ENCODE results near the gene SC5D.

Gene SC5D

DNA sequence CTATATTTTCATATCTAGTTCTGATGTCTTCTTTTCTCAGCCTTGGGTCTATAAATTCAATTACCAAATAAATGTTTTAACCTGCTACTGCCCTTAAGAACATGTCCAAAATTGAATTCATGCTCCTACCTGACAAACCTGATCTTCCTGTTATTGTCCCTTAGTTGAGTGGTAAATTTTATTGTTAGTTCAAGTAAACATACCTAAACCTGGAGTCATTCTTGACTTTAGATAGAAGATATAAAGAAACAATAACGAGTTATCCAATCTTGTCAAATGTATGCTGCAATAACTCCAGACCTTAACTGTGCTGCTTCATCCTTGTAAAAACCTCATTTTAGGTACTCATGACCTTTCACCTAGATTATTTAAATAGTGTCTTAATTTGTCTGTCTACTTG, 34.6 kb upstream of the SC5D start:
- Histone ChIP-seq H3K4me3 (ENCODE audit: low read length) (no peak overlapping the region), H3K27me3 (ENCODE audit: insufficient read depth, low read length) (no peaks in the 10 kb centered on the region), H3K27ac (ENCODE audit: low read depth, low read length) (no peak overlapping the region), H3K9me3 (ENCODE audit: insufficient read depth, low read depth, low read length) (peaks cover 11% of the 10 kb centered on the region), H3K9ac (ENCODE audit: low read depth, low read length) (no peak overlapping the region), H3K4me1 (ENCODE audit: insufficient read depth, low read length) (peaks cover 20% of the 10 kb centered on the region; the same call in 1 of the 2 replicates), H3K36me3 (ENCODE audit: insufficient read depth, low read length) (no peaks in the 10 kb centered on the region)
- 100% methylated on average over 1 of the region's 1 CpG for WGBS

DNA sequence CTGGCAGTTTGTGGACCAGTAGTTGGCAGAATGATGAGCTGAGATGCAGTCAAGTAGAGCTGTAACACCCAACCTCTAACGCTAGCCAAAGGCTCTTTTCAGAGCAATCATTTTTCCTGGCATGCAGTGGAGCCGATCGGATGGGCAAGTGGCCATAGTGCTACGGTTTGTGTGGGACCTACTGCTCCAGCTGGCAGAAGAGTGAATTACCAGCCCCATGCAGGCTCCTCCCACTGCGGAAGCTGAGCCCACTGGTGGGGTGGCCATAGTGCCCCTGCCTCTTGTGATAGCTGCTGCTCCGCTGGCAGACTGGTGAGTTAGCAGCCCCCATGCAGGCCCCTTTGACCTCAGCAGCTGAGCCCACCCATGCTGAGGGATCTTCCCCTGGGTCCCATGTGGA, 27.0 kb upstream of the SC5D start:
- H3K4me1 ChIP-seq (ENCODE audit: insufficient read depth, low read length), result peaks cover 3% of the 10 kb centered on the region; the same call in 1 of the 2 replicates
- H3K27me3 ChIP-seq (ENCODE audit: insufficient read depth, low read length), result no peaks in the 10 kb centered on the region
- H3K9ac ChIP-seq (ENCODE audit: low read depth, low read length), result no peak overlapping the region
- H3K27ac ChIP-seq (ENCODE audit: low read depth, low read length), result no peak overlapping the region
- WGBS, result 94% methylated on average over 6 of the region's 6 CpGs
- H3K36me3 ChIP-seq (ENCODE audit: insufficient read depth, low read length), result no peaks in the 10 kb centered on the region
- peaks cover 12% of the 10 kb centered on the region; the same call in 1 of the 2 replicates for H3K9me3 ChIP-seq (ENCODE audit: insufficient read depth, low read depth, low read length)
- no peak overlapping the region for H3K4me3 ChIP-seq (ENCODE audit: low read length)

- Histone ChIP-seq H3K9me3 (ENCODE audit: insufficient read depth, low read depth, low read length) (peaks cover 12% of the 10 kb centered on the region; the same call in 1 of the 2 replicates), H3K4me3 (ENCODE audit: low read length) (no peak overlapping the region), H3K4me1 (ENCODE audit: insufficient read depth, low read length) (peaks cover 3% of the 10 kb centered on the region; the same call in 1 of the 2 replicates), H3K27ac (ENCODE audit: low read depth, low read length) (no peak overlapping the region), H3K9ac (ENCODE audit: low read depth, low read length) (no peak overlapping the region), H3K27me3 (ENCODE audit: insufficient read depth, low read length) (no peaks in the 10 kb centered on the region), H3K36me3 (ENCODE audit: insufficient read depth, low read length) (no peaks in the 10 kb centered on the region)
- 80% methylated on average over 2 of the region's 2 CpGs for WGBS
Measured at GRCh38 chr11:121268581-121268980, 24.0 kb upstream of the SC5D start.

GRCh38 chr11:121270001-121270678, 22.4 kb upstream of the SC5D start:
- no peaks in the 10 kb centered on the region for H3K36me3 ChIP-seq (ENCODE audit: insufficient read depth, low read length)
- WGBS, result 80% methylated on average over 7 of the region's 7 CpGs
- no peaks in the 10 kb centered on the region for H3K27me3 ChIP-seq (ENCODE audit: insufficient read depth, low read length)
- H3K9me3 ChIP-seq (ENCODE audit: insufficient read depth, low read depth, low read length), result peaks cover 5% of the 10 kb centered on the region; the same call in 1 of the 2 replicates
- no peak overlapping the region for H3K4me3 ChIP-seq (ENCODE audit: low read length)
- H3K27ac ChIP-seq (ENCODE audit: low read depth, low read length), result no peak overlapping the region
- H3K9ac ChIP-seq (ENCODE audit: low read depth, low read length), result no peak overlapping the region
- H3K4me1 ChIP-seq (ENCODE audit: insufficient read depth, low read length), result peaks cover 3% of the 10 kb centered on the region; the same call in 1 of the 2 replicates

DNA sequence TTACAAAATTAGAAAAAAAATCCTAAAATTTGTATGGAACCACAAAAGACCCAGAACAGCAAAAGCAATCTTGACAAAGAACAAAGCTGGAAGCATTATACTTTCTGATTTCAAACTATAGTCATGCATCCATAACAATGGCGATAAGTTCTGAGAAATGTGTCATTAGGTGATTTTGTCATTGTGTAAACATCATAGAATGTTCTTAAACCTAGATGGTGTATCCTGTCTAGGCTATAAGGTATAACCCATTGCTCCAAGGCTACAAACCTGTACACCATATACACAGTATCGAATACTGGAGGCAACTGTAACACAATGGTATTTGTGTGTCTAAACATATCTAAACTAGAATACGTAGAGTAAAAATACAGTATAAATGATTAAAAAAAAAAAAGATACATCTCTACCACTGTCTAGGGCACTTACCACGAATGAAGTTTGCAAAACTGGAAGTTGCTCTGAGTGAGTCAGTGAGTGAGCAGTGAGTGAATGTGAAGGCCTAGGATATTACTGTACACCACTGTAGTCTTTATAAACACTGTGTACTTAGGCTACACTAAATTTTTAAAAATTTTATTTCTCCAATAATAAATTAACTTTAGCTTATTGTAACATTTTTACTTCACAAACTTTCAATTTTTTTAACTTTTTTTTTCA, 18.1 kb upstream of the SC5D start:
- no peak overlapping the region for H3K27ac ChIP-seq (ENCODE audit: low read depth, low read length)
- no peak overlapping the region for H3K4me3 ChIP-seq (ENCODE audit: low read length)
- H3K9ac ChIP-seq (ENCODE audit: low read depth, low read length), result no peak overlapping the region
- peaks cover 9% of the 10 kb centered on the region; the same call in 1 of the 2 replicates for H3K4me1 ChIP-seq (ENCODE audit: insufficient read depth, low read length)
- no peaks in the 10 kb centered on the region for H3K9me3 ChIP-seq (ENCODE audit: insufficient read depth, low read depth, low read length)
- WGBS, result 100% methylated on average over 2 of the region's 4 CpGs
- H3K27me3 ChIP-seq (ENCODE audit: insufficient read depth, low read length), result no peaks in the 10 kb centered on the region
- no peaks in the 10 kb centered on the region for H3K36me3 ChIP-seq (ENCODE audit: insufficient read depth, low read length)

GRCh38 chr11:121281698-121282097, 10.9 kb upstream of the SC5D start:
- Histone ChIP-seq H3K27me3 (ENCODE audit: insufficient read depth, low read length) (no peaks in the 10 kb centered on the region), H3K36me3 (ENCODE audit: insufficient read depth, low read length) (no peaks in the 10 kb centered on the region), H3K9ac (ENCODE audit: low read depth, low read length) (no peak overlapping the region), H3K27ac (ENCODE audit: low read depth, low read length) (no peak overlapping the region), H3K4me1 (ENCODE audit: insufficient read depth, low read length) (no peaks in the 10 kb centered on the region), H3K4me3 (ENCODE audit: low read length) (no peak overlapping the region), H3K9me3 (ENCODE audit: insufficient read depth, low read depth, low read length) (peaks cover 10% of the 10 kb centered on the region; the same call in 1 of the 2 replicates)
- WGBS, result 94% methylated on average over 5 of the region's 5 CpGs

DNA sequence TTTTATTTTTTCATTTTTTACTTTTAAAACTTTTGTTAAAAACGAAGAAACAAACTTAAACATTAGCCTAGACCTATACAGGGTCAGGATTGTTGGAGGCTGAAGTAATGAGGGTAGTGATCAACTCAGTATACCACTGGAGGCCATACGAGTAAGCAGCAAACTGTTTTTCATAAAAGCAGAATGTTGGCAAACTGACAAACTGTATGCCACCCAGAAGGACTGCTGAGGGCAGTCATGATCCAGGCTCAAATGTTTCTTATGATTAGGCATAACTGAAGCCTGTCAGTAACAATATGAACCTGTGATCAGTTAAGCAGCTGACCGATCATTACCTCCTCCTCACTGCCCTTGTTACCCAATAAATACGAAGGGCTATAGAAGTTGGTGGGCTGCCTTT, 10.2 kb upstream of the SC5D start:
- peaks cover 10% of the 10 kb centered on the region; the same call in 1 of the 2 replicates for H3K9me3 ChIP-seq (ENCODE audit: insufficient read depth, low read depth, low read length)
- H3K27me3 ChIP-seq (ENCODE audit: insufficient read depth, low read length), result no peaks in the 10 kb centered on the region
- no peak overlapping the region for H3K4me3 ChIP-seq (ENCODE audit: low read length)
- no peaks in the 10 kb centered on the region for H3K36me3 ChIP-seq (ENCODE audit: insufficient read depth, low read length)
- no peak overlapping the region for H3K27ac ChIP-seq (ENCODE audit: low read depth, low read length)
- WGBS, result 85% methylated on average over 3 of the region's 4 CpGs
- no peak overlapping the region for H3K9ac ChIP-seq (ENCODE audit: low read depth, low read length)
- no peaks in the 10 kb centered on the region for H3K4me1 ChIP-seq (ENCODE audit: insufficient read depth, low read length)

- H3K27me3 ChIP-seq (ENCODE audit: insufficient read depth, low read length), result no peaks in the 10 kb centered on the region
- no peak overlapping the region for H3K9ac ChIP-seq (ENCODE audit: low read depth, low read length)
- H3K9me3 ChIP-seq (ENCODE audit: insufficient read depth, low read depth, low read length), result peaks cover 10% of the 10 kb centered on the region; the same call in 1 of the 2 replicates
- 91% methylated on average over 4 of the region's 4 CpGs for WGBS
- no peak overlapping the region for H3K27ac ChIP-seq (ENCODE audit: low read depth, low read length)
- H3K4me1 ChIP-seq (ENCODE audit: insufficient read depth, low read length), result no peaks in the 10 kb centered on the region
- no peaks in the 10 kb centered on the region for H3K36me3 ChIP-seq (ENCODE audit: insufficient read depth, low read length)
- H3K4me3 ChIP-seq (ENCODE audit: low read length), result no peak overlapping the region
Measured at GRCh38 chr11:121282886-121283502, 9.6 kb upstream of the SC5D start.

- Histone ChIP-seq H3K9ac (ENCODE audit: low read depth, low read length) (no peak overlapping the region), H3K36me3 (ENCODE audit: insufficient read depth, low read length) (peaks cover 4% of the 10 kb centered on the region; the same call in 1 of the 2 replicates), H3K27me3 (ENCODE audit: insufficient read depth, low read length) (no peaks in the 10 kb centered on the region), H3K9me3 (ENCODE audit: insufficient read depth, low read depth, low read length) (no peaks in the 10 kb centered on the region), H3K4me3 (ENCODE audit: low read length) (no peak overlapping the region), H3K4me1 (ENCODE audit: insufficient read depth, low read length) (peaks cover 29% of the 10 kb centered on the region), H3K27ac (ENCODE audit: low read depth, low read length) (no peak overlapping the region)
- WGBS, result 96% methylated on average over 2 of the region's 3 CpGs
Measured at GRCh38 chr11:121291319-121291718, 1.3 kb upstream of the SC5D start.

DNA sequence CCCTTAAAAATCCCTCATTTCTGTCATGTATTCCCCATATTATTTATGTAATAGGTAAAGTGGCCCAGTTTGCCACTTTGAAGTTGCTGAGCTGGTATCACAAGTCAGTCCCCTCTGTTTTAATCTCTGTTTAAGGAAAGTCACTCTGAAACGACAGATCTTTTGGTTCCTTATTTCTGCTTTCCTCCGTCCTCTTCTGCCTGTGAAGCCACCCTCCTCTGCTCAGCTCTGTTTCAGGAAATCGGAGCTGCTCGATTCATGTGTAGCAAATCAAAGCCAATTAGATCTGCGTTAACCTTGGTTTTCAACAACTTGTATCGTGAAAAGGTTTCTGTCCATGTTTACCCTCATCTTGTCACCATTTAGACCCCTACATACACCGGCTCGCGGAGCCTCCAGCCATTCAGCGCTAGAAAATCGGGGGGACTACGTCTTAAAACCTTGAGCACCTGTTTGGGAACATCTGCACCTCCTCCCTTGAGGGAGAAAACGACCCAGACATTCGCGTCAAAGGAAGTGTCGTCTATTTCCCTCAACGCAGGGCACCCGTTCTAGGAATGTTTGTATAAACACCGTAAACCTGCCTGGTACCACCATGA, 576 bp upstream of the SC5D start:
- H3K4me1 ChIP-seq (ENCODE audit: insufficient read depth, low read length), result peaks cover 35% of the 10 kb centered on the region
- peak overlapping the region; percentile 73 for H3K4me3 ChIP-seq (ENCODE audit: low read length)
- no peaks in the 10 kb centered on the region for H3K9me3 ChIP-seq (ENCODE audit: insufficient read depth, low read depth, low read length)
- H3K36me3 ChIP-seq (ENCODE audit: insufficient read depth, low read length), result peaks cover 6% of the 10 kb centered on the region; the same call in 1 of the 2 replicates
- WGBS, result 7% methylated on average over 19 of the region's 19 CpGs
- H3K27me3 ChIP-seq (ENCODE audit: insufficient read depth, low read length), result no peaks in the 10 kb centered on the region
- peak overlapping the region; percentile 57 for H3K9ac ChIP-seq (ENCODE audit: low read depth, low read length)
- peak overlapping the region; percentile 48; the same call in 1 of the 2 replicates for H3K27ac ChIP-seq (ENCODE audit: low read depth, low read length)

DNA sequence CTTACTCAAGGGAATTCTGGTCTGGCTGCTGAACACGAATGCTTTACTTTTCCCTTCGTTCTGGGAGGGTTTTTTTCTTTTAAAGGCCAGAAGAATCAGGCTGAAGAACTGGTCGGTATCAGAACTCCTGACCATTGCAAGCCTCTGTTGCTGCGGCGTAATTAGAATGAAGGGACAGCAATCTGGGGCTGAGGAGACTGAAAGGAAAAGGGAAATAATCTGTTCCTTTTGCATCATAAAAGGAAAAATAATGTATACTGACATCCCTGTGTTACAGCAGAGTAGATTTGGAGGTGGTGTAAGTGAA, 670 bp downstream of the SC5D start:
- peak overlapping the region; percentile 74 for H3K27ac ChIP-seq (ENCODE audit: low read depth, low read length)
- H3K9ac ChIP-seq (ENCODE audit: low read depth, low read length), result peak overlapping the region; percentile 85
- H3K9me3 ChIP-seq (ENCODE audit: insufficient read depth, low read depth, low read length), result no peaks in the 10 kb centered on the region
- peaks cover 46% of the 10 kb centered on the region for H3K4me1 ChIP-seq (ENCODE audit: insufficient read depth, low read length)
- H3K36me3 ChIP-seq (ENCODE audit: insufficient read depth, low read length), result peaks cover 6% of the 10 kb centered on the region; the same call in 1 of the 2 replicates
- 2% methylated on average over 5 of the region's 5 CpGs for WGBS
- H3K27me3 ChIP-seq (ENCODE audit: insufficient read depth, low read length), result no peaks in the 10 kb centered on the region
- peak overlapping the region; percentile 73 for H3K4me3 ChIP-seq (ENCODE audit: low read length)

Data from HUES64 (cell line).